H9 (cell line): ENCODE measurements around the gene NRP1. TPM values are rescaled to one million over a fixed set of nuclear protein-coding genes. Genes with fewer than 3 reads are reported as not detected.

Experiments
- DNase-seq: peaks from one replicate; pipeline ENCODE4 v3.0.0-alpha.2; 2017
- H2AFZ ChIP-seq: one replicate; pipeline ENCODE4 v1.6.1; 2013; ENCODE audit warnings: mild to moderate bottlenecking, low read length, control low read depth, moderate library complexity
- H2AK5ac ChIP-seq: 2 replicates; pipeline ENCODE4 v1.6.1; 2013; ENCODE audit warnings: low read length, control low read depth, mixed read lengths; ENCODE audit not compliant: insufficient read length
- H2BK120ac ChIP-seq: one replicate; pipeline ENCODE4 v1.6.1; 2013; ENCODE audit warnings: low read depth, mild to moderate bottlenecking, low read length, control low read depth, inconsistent platforms; ENCODE audit not compliant: poor library complexity, severe bottlenecking
- H2BK12ac ChIP-seq: 2 replicates; pipeline ENCODE4 v1.6.1; 2013; ENCODE audit warnings: low read length, control low read depth, mixed read lengths, low read depth; ENCODE audit not compliant: insufficient read length
- H2BK15ac ChIP-seq: 2 replicates; pipeline ENCODE4 v1.6.1; 2013; ENCODE audit warnings: low read depth, low read length, control low read depth
- H2BK20ac ChIP-seq: one replicate; pipeline ENCODE4 v1.6.1; 2013; ENCODE audit warnings: low read depth, mild to moderate bottlenecking, low read length, control low read depth, inconsistent platforms; ENCODE audit not compliant: poor library complexity, severe bottlenecking
- H2BK5ac ChIP-seq: 2 replicates; pipeline ENCODE4 v1.6.1; 2013; ENCODE audit warnings: low read length, control low read depth, mixed read lengths; ENCODE audit not compliant: insufficient read length
- H3K14ac ChIP-seq: 2 replicates; pipeline ENCODE4 v1.6.1; 2013; ENCODE audit warnings: low read length, control low read depth; ENCODE audit not compliant: insufficient read depth
- H3K18ac ChIP-seq: 2 replicates; pipeline ENCODE4 v1.6.1; 2013; ENCODE audit warnings: low read depth, mild to moderate bottlenecking, mixed read lengths, low read length, control low read depth; ENCODE audit not compliant: insufficient read length
- H3K23ac ChIP-seq: 2 replicates; pipeline ENCODE4 v1.6.1; 2013; ENCODE audit warnings: low read length, control low read depth, mixed read lengths, low read depth; ENCODE audit not compliant: insufficient read length
- H3K23me2 ChIP-seq: 2 replicates; pipeline ENCODE4 v1.6.1; 2013; ENCODE audit warnings: low read depth, mild to moderate bottlenecking, mixed read lengths, low read length, control low read depth; ENCODE audit not compliant: insufficient read length, poor library complexity, severe bottlenecking
- H3K27ac ChIP-seq: 2 replicates; pipeline ENCODE4 v1.5.1; 2013; ENCODE audit warnings: low read length, control low read depth, mixed read lengths, low read depth; ENCODE audit not compliant: insufficient read length
- H3K27me3 ChIP-seq: 2 replicates; pipeline ENCODE4 v1.6.1; 2013; ENCODE audit warnings: low read length, control low read depth, inconsistent platforms; ENCODE audit not compliant: insufficient read depth
- H3K4ac ChIP-seq: 2 replicates; pipeline ENCODE4 v1.6.1; 2013; ENCODE audit warnings: low read depth, mild to moderate bottlenecking, control low read depth, inconsistent platforms, low read length, moderate library complexity
- H3K4me1 ChIP-seq: 2 replicates; pipeline ENCODE4 v1.6.1; 2013; ENCODE audit warnings: low read length, control low read depth, inconsistent platforms; ENCODE audit not compliant: insufficient read depth
- H3K4me2 ChIP-seq: 2 replicates; pipeline ENCODE4 v1.6.1; 2013; ENCODE audit warnings: low read length, control low read depth, mixed read lengths; ENCODE audit not compliant: insufficient read length, insufficient read depth
- H3K56ac ChIP-seq: 2 replicates; pipeline ENCODE4 v1.6.1; 2013; ENCODE audit warnings: low read depth, mild to moderate bottlenecking, mixed read lengths, low read length, control low read depth; ENCODE audit not compliant: insufficient read length
- H3K79me1 ChIP-seq: 2 replicates; pipeline ENCODE4 v1.6.1; 2013; ENCODE audit warnings: low read depth, mild to moderate bottlenecking, moderate library complexity, low read length, control low read depth, inconsistent platforms; ENCODE audit not compliant: insufficient read depth, poor library complexity, severe bottlenecking
- H3K79me2 ChIP-seq: 2 replicates; pipeline ENCODE4 v1.6.1; 2013; ENCODE audit warnings: low read length, control low read depth, inconsistent platforms; ENCODE audit not compliant: insufficient read depth
- H3K9ac ChIP-seq: 2 replicates; pipeline ENCODE4 v1.6.1; 2013; ENCODE audit warnings: low read length, control low read depth, mixed read lengths; ENCODE audit not compliant: insufficient read length; ENCODE audit errors: extremely low read depth
- H3K9me3 ChIP-seq: one replicate; pipeline ENCODE4 v1.6.1; 2013; ENCODE audit warnings: low read depth, low read length, inconsistent platforms; ENCODE audit not compliant: control insufficient read depth
- H3T11ph ChIP-seq: one replicate; pipeline ENCODE4 v1.6.1; 2013; ENCODE audit warnings: mild to moderate bottlenecking, low read length, control low read depth, inconsistent platforms
- H4K20me1 ChIP-seq: one replicate; pipeline ENCODE4 v1.6.1; 2013; ENCODE audit not compliant: control insufficient read depth, insufficient read length, insufficient read depth
- H4K5ac ChIP-seq: 2 replicates; pipeline ENCODE4 v1.6.1; 2013; ENCODE audit warnings: low read depth, mild to moderate bottlenecking, mixed read lengths, low read length, control low read depth; ENCODE audit not compliant: insufficient read length
- H4K8ac ChIP-seq: replicated peaks from 2 replicates; pipeline ENCODE4 v1.6.1; 2013; ENCODE audit warnings: low read length, control low read depth, mixed read lengths, low read depth; ENCODE audit not compliant: insufficient read length
- H4K91ac ChIP-seq: 2 replicates; pipeline ENCODE4 v1.6.1; 2013; ENCODE audit warnings: low read depth, mild to moderate bottlenecking, moderate library complexity, mixed read lengths, low read length, control low read depth; ENCODE audit not compliant: insufficient read length
- H3K27ac Mint-ChIP-seq, 3 experiments: 2 replicates in 2 of 3; 3 replicates in 1 of 3; pipeline ENCODE4 v1.8.0; 2020 to 2021; ENCODE audit warnings: mixed read lengths in 3 of 3, mild to moderate bottlenecking in 1 of 3, moderate library complexity in 1 of 3
- H3K27me3 Mint-ChIP-seq: 2 replicates; pipeline ENCODE4 v1.8.0; 2021; ENCODE audit warnings: low read depth, mild to moderate bottlenecking, moderate library complexity, mixed read lengths
- H3K36me3 Mint-ChIP-seq, 3 experiments: 2 replicates in 2 of 3; 3 replicates in 1 of 3; pipeline ENCODE4 v1.8.0; 2020 to 2021; ENCODE audit warnings: low read depth in 3 of 3, mixed read lengths in 3 of 3; ENCODE audit not compliant: insufficient read depth in 1 of 3
- H3K4me1 Mint-ChIP-seq, 2 experiments: 2 replicates each; pipeline ENCODE4 v1.8.0; 2020; ENCODE audit warnings: mixed read lengths in 2 of 2
- H3K4me3 Mint-ChIP-seq, 2 experiments: 2 replicates in 1 of 2; 3 replicates in 1 of 2; pipeline ENCODE4 v1.8.0; 2020 to 2021; ENCODE audit warnings: mild to moderate bottlenecking in 2 of 2, mixed read lengths in 2 of 2, moderate library complexity in 1 of 2
- H3K9me3 Mint-ChIP-seq, 2 experiments: 2 replicates in 1 of 2; 3 replicates in 1 of 2; pipeline ENCODE4 v1.8.0; 2020; ENCODE audit warnings: mild to moderate bottlenecking in 2 of 2, mixed read lengths in 2 of 2, moderate library complexity in 1 of 2
- CTCF ChIP-seq: fragments of 200-600 bp; sonication (generic); conservative IDR thresholded peaks from 3 replicates; pipeline ENCODE4 v1.8.0; 2021; ENCODE audit warnings: antibody characterized with exemption, mild to moderate bottlenecking
- WGBS: extraction: QIAGEN DNeasy Blood & Tissue Kit; methylation state at CpG from one replicate; pipeline ENCODE4 v1.1.7; 2013; ENCODE audit warnings: missing lambda C conversion rate, low lambda C conversion rate, mixed read lengths; ENCODE audit not compliant: insufficient read length; ENCODE audit errors: extremely low coverage; 5-methylcytosine and 5-hydroxymethylcytosine counted together
- total RNA-seq: library from RNA; stranded (reverse); gene quantifications from 2 replicates; pipeline ENCODE4 v1.2.1, GENCODE V29; 2021

Gene NRP1
- total RNA-seq, 1 experiment from 2014 or later, result 4.6 TPM

- Histone ChIP-seq H3K56ac (no peak overlapping the region), H3K27me3 (no peaks in the 10 kb centered on the region), H2BK5ac (no peak overlapping the region), H3K23me2 (no peaks in the 10 kb centered on the region), H3K4me2 (no peak overlapping the region), H4K91ac (no peak overlapping the region), H3K14ac (no peak overlapping the region), H3K18ac (no peak overlapping the region), H3K4ac (no peak overlapping the region), H2BK120ac (no peak overlapping the region), H3K79me1 (no peaks in the 10 kb centered on the region), H4K20me1 (no peaks in the 10 kb centered on the region), H3T11ph (no peak overlapping the region), H4K8ac (no peak overlapping the region), H2BK20ac (no peak overlapping the region), H2BK12ac (no peak overlapping the region), H3K9me3 (no peaks in the 10 kb centered on the region), H2AFZ (no peak overlapping the region), H3K27ac (no peak overlapping the region), H2AK5ac (no peak overlapping the region), H3K79me2 (no peaks in the 10 kb centered on the region), H3K9ac (no peak overlapping the region), H3K23ac (no peak overlapping the region), H3K4me1 (no peaks in the 10 kb centered on the region), H4K5ac (no peak overlapping the region), H2BK15ac (no peak overlapping the region)
- H3K27me3 Mint-ChIP-seq, result no peaks in the 10 kb centered on the region; the same call in 1 of the 2 replicates
- no peak overlapping the region for H3K4me3 Mint-ChIP-seq
- peaks cover 4 to 12% of the 10 kb centered on the region in 2 experiments; a peak in 3 of 5 replicates for H3K9me3 Mint-ChIP-seq
- TF ChIP-seq CTCF, result no peak
- peaks cover 3 to 5% of the 10 kb centered on the region in 2 experiments; a peak in 2 of 4 replicates for H3K4me1 Mint-ChIP-seq
- no peak for DNase-seq
- H3K36me3 Mint-ChIP-seq, result peaks cover 1 to 5% (median 3%) of the 10 kb centered on the region in 3 experiments; a peak in 6 of 7 replicates
- WGBS, result no CpG with 5 or more reads among the region's 2 CpGs
- no peak overlapping the region for H3K27ac Mint-ChIP-seq
Measured at GRCh38 chr10:33150146-33150545, 184.3 kb downstream of the NRP1 start.
